NCI-H2171 (cell line): ENCODE results near the gene LEMD2.
A peak's percentile ranks its signal among the peaks of the same experiment; 100 is the strongest.

Experiments
- DNase-seq: peaks from one replicate; lab custom pipeline; 2025; lab: John Stamatoyannopoulos, UW

The LEMD2 gene

GRCh38 chr6:33774774-33775173, 14.2 kb downstream of the LEMD2 start:
- no peak for DNase-seq

- no peak for DNase-seq
Measured at GRCh38 chr6:33772902-33773472, 15.9 kb downstream of the LEMD2 start.

- DNase-seq, result no peak
Measured at GRCh38 chr6:33772082-33772830, 16.7 kb downstream of the LEMD2 start.

- peak; percentile 83 for DNase-seq
Measured at GRCh38 chr6:33771146-33772081, 17.5 kb downstream of the LEMD2 start.

- no peak for DNase-seq
Measured at GRCh38 chr6:33770833-33771145, 18.1 kb downstream of the LEMD2 start.

GRCh38 chr6:33770124-33770832, 18.7 kb downstream of the LEMD2 start:
- no peak for DNase-seq

- peak; percentile 78 for DNase-seq
Measured at GRCh38 chr6:33769248-33769821, 19.6 kb downstream of the LEMD2 start.

- DNase-seq, result no peak
Measured at GRCh38 chr6:33768644-33769120, 20.2 kb downstream of the LEMD2 start.

GRCh38 chr6:33766921-33767907, 21.7 kb downstream of the LEMD2 start:
- no peak for DNase-seq

GRCh38 chr6:33765368-33765767, 23.6 kb downstream of the LEMD2 start:
- no peak for DNase-seq

- DNase-seq, result no peak
Measured at GRCh38 chr6:33764036-33764435, 24.9 kb downstream of the LEMD2 start.

- DNase-seq, result no peak
Measured at GRCh38 chr6:33763483-33763882, 25.4 kb downstream of the LEMD2 start.

GRCh38 chr6:33762713-33763112, 26.2 kb downstream of the LEMD2 start:
- no peak for DNase-seq

- DNase-seq, result no peak
Measured at GRCh38 chr6:33761922-33762629, 26.9 kb downstream of the LEMD2 start.

- no peak for DNase-seq
Measured at GRCh38 chr6:33761581-33761921, 27.4 kb downstream of the LEMD2 start.

- DNase-seq, result peak; percentile 33
Measured at GRCh38 chr6:33759887-33760629, 28.9 kb downstream of the LEMD2 start.

GRCh38 chr6:33758815-33759216, 30.1 kb downstream of the LEMD2 start:
- DNase-seq, result no peak

- no peak for DNase-seq
Measured at GRCh38 chr6:33757906-33758305, 31.0 kb downstream of the LEMD2 start.

- DNase-seq, result no peak
Measured at GRCh38 chr6:33757113-33757512, 31.8 kb downstream of the LEMD2 start.
